Mesenchymal stem cell (in vitro differentiated cells and primary cell): ENCODE data around the gene CROCC2.

Experiments used
- DNase-seq: peaks from one replicate; pipeline ENCODE4 v3.0.0-alpha.2; 2013
- H2AFZ ChIP-seq: one replicate; pipeline ENCODE4 v1.6.1; 2013; ENCODE audit warnings: low read depth, mild to moderate bottlenecking, control low read depth, inconsistent platforms, low read length, moderate library complexity
- H2AK5ac ChIP-seq: 2 replicates; pipeline ENCODE4 v1.6.1; 2013; ENCODE audit warnings: low read length, moderate library complexity, mild to moderate bottlenecking, inconsistent platforms; ENCODE audit not compliant: severe bottlenecking
- H2BK120ac ChIP-seq: one replicate; pipeline ENCODE4 v1.6.1; 2013; ENCODE audit warnings: low read depth, mild to moderate bottlenecking, inconsistent platforms, low read length, moderate library complexity
- H2BK12ac ChIP-seq, 2 experiments: one replicate each; pipeline ENCODE4 v1.6.1; 2013; ENCODE audit warnings: inconsistent platforms in 2 of 2, low read length in 2 of 2, mild to moderate bottlenecking in 2 of 2, moderate library complexity in 2 of 2, control low read depth in 1 of 2
- H2BK15ac ChIP-seq: one replicate; pipeline ENCODE4 v1.6.1; 2013; ENCODE audit warnings: mild to moderate bottlenecking, low read depth, inconsistent platforms; ENCODE audit not compliant: poor library complexity, severe bottlenecking
- H2BK5ac ChIP-seq: 2 replicates; pipeline ENCODE4 v1.6.1; 2013; ENCODE audit warnings: low read depth, mild to moderate bottlenecking, low read length, control low read depth, inconsistent platforms; ENCODE audit not compliant: poor library complexity, severe bottlenecking
- H3K14ac ChIP-seq, 2 experiments: one replicate each; pipeline ENCODE4 v1.6.1; 2013; ENCODE audit warnings: inconsistent platforms in 2 of 2, low read length in 2 of 2, control low read depth in 1 of 2, mild to moderate bottlenecking in 1 of 2, moderate library complexity in 1 of 2
- H3K18ac ChIP-seq, 2 experiments: one replicate each; pipeline ENCODE4 v1.6.1; 2013; ENCODE audit warnings: inconsistent platforms in 2 of 2, low read length in 2 of 2, control low read depth in 1 of 2, low read depth in 1 of 2, mild to moderate bottlenecking in 1 of 2
- H3K23ac ChIP-seq, 2 experiments: one replicate each; pipeline ENCODE4 v1.6.1; 2013; ENCODE audit warnings: inconsistent platforms in 2 of 2, low read length in 2 of 2, mild to moderate bottlenecking in 2 of 2, moderate library complexity in 2 of 2, control low read depth in 1 of 2
- H3K27ac ChIP-seq: 2 replicates; pipeline ENCODE4 v1.5.1; 2013; ENCODE audit warnings: mild to moderate bottlenecking, moderate library complexity, low read length, control low read depth, inconsistent platforms; ENCODE audit not compliant: poor library complexity, severe bottlenecking
- H3K27me3 ChIP-seq, 2 experiments: 2 replicates each; pipeline versions ENCODE4 v1.6.1 to v1.7.0; 2013; ENCODE audit warnings: low read length in 2 of 2, mild to moderate bottlenecking in 2 of 2, moderate library complexity in 2 of 2, control low read depth in 1 of 2, inconsistent platforms in 1 of 2; ENCODE audit not compliant: control insufficient read depth in 1 of 2, insufficient read depth in 1 of 2
- H3K36me3 ChIP-seq, 2 experiments: 2 replicates each; pipeline versions ENCODE4 v1.6.1 to v1.7.0; 2013; ENCODE audit warnings: low read length in 2 of 2, control low read depth in 1 of 2, inconsistent platforms in 1 of 2, low read depth in 1 of 2, mild to moderate bottlenecking in 1 of 2; ENCODE audit not compliant: insufficient read depth in 2 of 2, control insufficient read depth in 1 of 2
- H3K4ac ChIP-seq, 2 experiments: one replicate each; pipeline ENCODE4 v1.6.1; 2013; ENCODE audit warnings: inconsistent platforms in 2 of 2, low read length in 2 of 2, mild to moderate bottlenecking in 2 of 2, moderate library complexity in 2 of 2, control low read depth in 1 of 2, low read depth in 1 of 2
- H3K4me1 ChIP-seq: 2 replicates; pipeline ENCODE4 v1.6.1; 2013; ENCODE audit warnings: low read depth, low read length, control low read depth; ENCODE audit not compliant: control insufficient read depth, insufficient read depth
- H3K4me2 ChIP-seq: 2 replicates; pipeline ENCODE4 v1.6.1; 2013; ENCODE audit warnings: low read length, mild to moderate bottlenecking, inconsistent platforms; ENCODE audit not compliant: poor library complexity, severe bottlenecking
- H3K4me3 ChIP-seq, 2 experiments: 2 replicates each; pipeline versions ENCODE4 v1.5.1 to v1.7.0; 2013; ENCODE audit warnings: low read length in 2 of 2, mild to moderate bottlenecking in 2 of 2, control low read depth in 1 of 2, low read depth in 1 of 2; ENCODE audit not compliant: insufficient read depth in 1 of 2
- H3K79me1 ChIP-seq: replicated peaks from 2 replicates; pipeline ENCODE4 v1.6.1; 2013; ENCODE audit warnings: mild to moderate bottlenecking, control low read depth, low read length, inconsistent platforms; ENCODE audit not compliant: poor library complexity, severe bottlenecking
- H3K9ac ChIP-seq: 2 replicates; pipeline ENCODE4 v1.7.0; 2013; ENCODE audit warnings: mild to moderate bottlenecking, low read length, moderate library complexity
- H3K9me3 ChIP-seq: 2 replicates; pipeline ENCODE4 v1.7.0; 2013; ENCODE audit warnings: mild to moderate bottlenecking, low read length; ENCODE audit not compliant: control insufficient read depth
- H4K8ac ChIP-seq: one replicate; pipeline ENCODE4 v1.6.1; 2013; ENCODE audit warnings: inconsistent platforms, mild to moderate bottlenecking, low read length, moderate library complexity
- H4K91ac ChIP-seq: one replicate; pipeline ENCODE4 v1.6.1; 2013; ENCODE audit warnings: mild to moderate bottlenecking, low read length, inconsistent platforms
- WGBS: methylation state at CpG from one replicate; pipeline ENCODE4 v1.1.7; 2013; ENCODE audit warnings: mixed read lengths; 5-methylcytosine and 5-hydroxymethylcytosine counted together

CROCC2 gene

DNA sequence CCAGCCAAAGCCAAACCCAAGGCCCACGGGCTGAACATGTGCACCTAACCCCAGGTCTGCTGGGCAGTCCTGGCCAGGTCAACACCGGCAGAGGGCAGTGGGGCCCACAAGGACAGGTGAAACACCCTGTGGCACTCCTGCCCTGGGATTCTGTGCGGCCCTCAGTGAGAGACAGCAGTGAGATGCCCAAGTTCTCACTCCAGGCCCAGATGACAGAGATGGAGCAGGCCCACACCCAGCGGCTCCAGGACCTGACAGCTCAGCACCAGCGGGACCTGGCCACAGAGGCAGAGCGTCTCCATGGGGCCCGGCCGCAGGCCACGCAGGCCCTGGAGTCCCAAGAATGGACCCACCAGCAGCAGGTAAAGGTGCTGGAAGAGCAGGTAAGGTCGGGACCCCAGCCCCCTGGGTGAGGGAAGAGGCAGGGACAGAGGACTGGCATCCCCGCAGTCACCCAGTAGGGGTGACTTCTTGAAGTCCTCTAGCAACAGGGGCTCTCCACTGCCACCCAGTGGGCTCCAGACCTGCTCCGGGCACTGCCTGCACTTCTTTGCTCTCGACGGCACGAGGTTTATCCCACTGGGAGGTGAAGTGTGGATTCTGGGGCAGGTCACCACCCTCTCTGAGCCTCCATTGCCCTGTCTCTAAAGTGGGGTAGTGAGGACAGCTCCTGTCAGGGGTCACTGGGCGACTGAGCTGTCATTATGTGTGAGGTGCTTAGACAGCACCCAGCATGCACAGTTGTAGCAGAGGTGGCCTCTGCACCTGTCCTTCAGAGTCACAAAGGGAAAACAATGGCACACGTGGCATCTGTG lies 83.5 kb downstream of the CROCC2 start:
- Histone ChIP-seq H2AFZ (no peak overlapping the region), H2BK120ac (no peak overlapping the region), H4K91ac (peak overlapping the region; percentile 16), H3K4me1 (peaks cover 28% of the 10 kb centered on the region), H3K23ac (no peak overlapping the region), H3K14ac (peak overlapping the region in 1 of 2 experiments; percentile 7), H3K27ac (no peak overlapping the region), H3K4ac (peak overlapping the region in 1 of 2 experiments; percentile 66), H2BK5ac (no peak overlapping the region), H3K4me2 (no peak overlapping the region), H3K9ac (no peak overlapping the region), H2BK15ac (no peak overlapping the region), H3K18ac (peak overlapping the region in 1 of 2 experiments; percentile 21), H2AK5ac (no peak overlapping the region), H3K27me3 (peaks cover 0 to 6% of the 10 kb centered on the region in 2 experiments), H3K36me3 (no peaks in the 10 kb centered on the region), H4K8ac (no peak overlapping the region), H3K4me3 (no peak overlapping the region), H3K9me3 (peaks cover 16% of the 10 kb centered on the region), H3K79me1 (no peaks in the 10 kb centered on the region), H2BK12ac (peak overlapping the region; percentile 43 to 51)
- 81% methylated on average over 17 of the region's 17 CpGs for WGBS
- peak; percentile 44 for DNase-seq

DNA sequence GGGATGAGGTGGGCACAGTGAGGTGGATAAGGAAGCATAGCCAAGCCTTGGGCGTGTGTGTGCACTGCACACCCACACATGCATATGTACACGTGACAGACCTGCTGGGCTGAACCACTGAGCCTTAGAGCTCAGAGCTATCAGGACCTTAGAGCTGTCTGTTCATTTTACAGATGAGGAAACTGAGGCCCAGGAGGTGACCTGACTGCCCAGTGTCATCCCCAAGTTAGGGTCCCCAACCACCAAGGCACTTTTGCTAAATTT lies 84.1 kb downstream of the CROCC2 start:
- H3K27ac ChIP-seq, result no peak overlapping the region
- WGBS, result 95% methylated on average over 2 of the region's 2 CpGs
- no peak for DNase-seq

DNA sequence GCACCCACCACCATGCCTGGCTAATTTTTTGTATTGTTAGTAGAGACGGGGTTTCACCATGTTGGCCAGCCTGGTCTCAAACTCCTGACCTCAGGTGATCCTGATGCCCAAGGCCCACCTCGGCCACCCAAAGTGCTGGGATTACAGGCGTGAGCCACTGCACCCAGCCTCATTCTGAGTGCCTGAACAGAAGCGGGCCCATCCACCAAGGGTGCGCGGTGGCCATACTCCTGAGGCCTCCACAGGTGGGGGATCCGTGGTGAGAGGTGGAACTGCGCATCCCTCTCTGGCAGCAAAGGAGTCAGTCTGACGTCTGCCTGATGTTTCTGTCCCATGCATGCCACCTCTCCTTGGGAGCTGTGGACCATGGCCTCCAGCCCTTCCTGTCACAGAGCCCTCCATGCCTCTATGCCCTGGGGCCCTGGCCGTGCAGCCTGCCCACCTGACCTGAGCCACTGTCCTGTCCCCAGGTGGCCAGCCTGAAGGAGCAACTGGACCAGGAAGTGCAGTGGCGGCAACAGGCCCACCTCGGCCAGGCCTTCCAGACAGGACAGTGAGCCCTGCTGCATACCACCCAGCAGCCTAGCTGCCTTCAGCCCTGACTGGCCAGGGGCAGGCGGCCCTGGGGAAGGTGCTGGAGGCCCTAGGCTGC lies 84.7 kb downstream of the CROCC2 start:
- Histone ChIP-seq H3K36me3 (no peaks in the 10 kb centered on the region), H3K4me1 (peaks cover 28% of the 10 kb centered on the region), H3K14ac (peak overlapping the region in 1 of 2 experiments; percentile 31), H2BK15ac (peak overlapping the region; percentile 21), H4K91ac (peak overlapping the region; percentile 95), H3K4me3 (no peak overlapping the region), H2BK12ac (peak overlapping the region; percentile 87 to 88), H2AK5ac (no peak overlapping the region), H4K8ac (peak overlapping the region; percentile 8), H3K9ac (peak overlapping the region; percentile 43), H3K9me3 (peaks cover 16% of the 10 kb centered on the region), H2BK5ac (no peak overlapping the region), H3K79me1 (no peaks in the 10 kb centered on the region), H3K4ac (peak overlapping the region in 1 of 2 experiments; percentile 59), H3K18ac (peak overlapping the region; percentile 34 to 86), H3K4me2 (no peak overlapping the region), H3K27me3 (peaks cover 0 to 2% of the 10 kb centered on the region in 2 experiments), H3K23ac (no peak overlapping the region), H2AFZ (no peak overlapping the region), H3K27ac (no peak overlapping the region), H2BK120ac (peak overlapping the region; percentile 64)
- no peak for DNase-seq
- 93% methylated on average over 13 of the region's 13 CpGs for WGBS

More for the DNA sequence above, 84.1 kb downstream of the CROCC2 start:
- Histone ChIP-seq H4K8ac (no peak overlapping the region), H3K4me3 (no peak overlapping the region), H4K91ac (peak overlapping the region; percentile 16), H2BK120ac (no peak overlapping the region), H2BK12ac (peak overlapping the region in 1 of 2 experiments; percentile 51), H2BK5ac (no peak overlapping the region), H3K18ac (peak overlapping the region in 1 of 2 experiments; percentile 21), H2AFZ (no peak overlapping the region), H3K4ac (peak overlapping the region in 1 of 2 experiments; percentile 66), H3K9ac (no peak overlapping the region), H3K79me1 (no peaks in the 10 kb centered on the region), H3K23ac (no peak overlapping the region), H3K36me3 (no peaks in the 10 kb centered on the region), H2AK5ac (no peak overlapping the region), H3K4me2 (no peak overlapping the region), H3K14ac (peak overlapping the region in 1 of 2 experiments; percentile 7), H2BK15ac (no peak overlapping the region), H3K9me3 (peaks cover 16% of the 10 kb centered on the region), H3K27me3 (peaks cover 0 to 6% of the 10 kb centered on the region in 2 experiments), H3K4me1 (peaks cover 28% of the 10 kb centered on the region)
